Endothelial cell of umbilical vein (primary cell): ENCODE results near the gene TM7SF2.

ENCODE experiments used
- CTCF ChIP-seq, 2 donors: IDR thresholded peaks; 1 replicate in 1 of 2; 2 replicates in 1 of 2; pipeline ENCODE4 v1.5.1; 2011; ENCODE audit warnings: low read length in 2 of 2, mild to moderate bottlenecking in 2 of 2, moderate library complexity in 2 of 2, control low read depth in 1 of 2, inconsistent platforms in 1 of 2, low read depth in 1 of 2; ENCODE audit not compliant: insufficient read depth in 1 of 2; ENCODE audit errors: extremely low read depth in 1 of 2
- EZH2 ChIP-seq: IDR thresholded peaks from 2 replicates; pipeline ENCODE4 v1.6.1; 2012; ENCODE audit warnings: borderline replicate concordance, low read depth, mild to moderate bottlenecking, moderate library complexity, low read length, inconsistent platforms; ENCODE audit not compliant: severe bottlenecking
- MAX ChIP-seq: IDR thresholded peaks from 2 replicates; pipeline ENCODE4 v1.6.1; 2011; ENCODE audit not compliant: insufficient read depth, insufficient read length
- MYC ChIP-seq: IDR thresholded peaks from one replicate; pipeline ENCODE4 v1.6.1; 2011; ENCODE audit warnings: mild to moderate bottlenecking, low read depth, low read length
- POLR2A ChIP-seq: IDR thresholded peaks from 2 replicates; pipeline ENCODE4 v1.6.1; 2012; ENCODE audit warnings: low read depth, mild to moderate bottlenecking, control low read depth, low read length
- POLR2AphosphoS5 ChIP-seq: IDR thresholded peaks from 2 replicates; pipeline ENCODE4 v1.6.1; 2012; ENCODE audit warnings: low read depth, mild to moderate bottlenecking, control low read depth, low read length, moderate library complexity; ENCODE audit not compliant: insufficient read depth

- no peak for TF ChIP-seq POLR2A
- no peak for TF ChIP-seq CTCF (IDR thresholded peaks at IDR 0.05; ENCODE audit: extremely low read depth in 1 of 2, insufficient read depth in 1 of 2, low read depth in 1 of 2, low read length in 2 of 2)
- no peak for TF ChIP-seq EZH2
- no peak for TF ChIP-seq POLR2AphosphoS5
- TF ChIP-seq MAX: no peak
- no peak for TF ChIP-seq MYC
Measured at GRCh38 chr11:65090628-65091027, 21.0 kb upstream of the TM7SF2 start.
